Activated gamma-delta T cell treated with anti-CD3 and anti-CD28 coated beads, Interleukin-2, amount 50 U/mL, for 16 hours (primary cell): ENCODE measurements around the gene MYRFL.
"Not testable (repeated sequence)": the region's sequence is repeated elsewhere in the genome, so short reads cannot be mapped to it uniquely, and the experiment has no call there.

Source experiments
- DNase-seq: peaks from one replicate; pipeline ENCODE4 v3.0.0-alpha.2; 2020; ENCODE audit warnings: low read depth

Gene MYRFL

DNA sequence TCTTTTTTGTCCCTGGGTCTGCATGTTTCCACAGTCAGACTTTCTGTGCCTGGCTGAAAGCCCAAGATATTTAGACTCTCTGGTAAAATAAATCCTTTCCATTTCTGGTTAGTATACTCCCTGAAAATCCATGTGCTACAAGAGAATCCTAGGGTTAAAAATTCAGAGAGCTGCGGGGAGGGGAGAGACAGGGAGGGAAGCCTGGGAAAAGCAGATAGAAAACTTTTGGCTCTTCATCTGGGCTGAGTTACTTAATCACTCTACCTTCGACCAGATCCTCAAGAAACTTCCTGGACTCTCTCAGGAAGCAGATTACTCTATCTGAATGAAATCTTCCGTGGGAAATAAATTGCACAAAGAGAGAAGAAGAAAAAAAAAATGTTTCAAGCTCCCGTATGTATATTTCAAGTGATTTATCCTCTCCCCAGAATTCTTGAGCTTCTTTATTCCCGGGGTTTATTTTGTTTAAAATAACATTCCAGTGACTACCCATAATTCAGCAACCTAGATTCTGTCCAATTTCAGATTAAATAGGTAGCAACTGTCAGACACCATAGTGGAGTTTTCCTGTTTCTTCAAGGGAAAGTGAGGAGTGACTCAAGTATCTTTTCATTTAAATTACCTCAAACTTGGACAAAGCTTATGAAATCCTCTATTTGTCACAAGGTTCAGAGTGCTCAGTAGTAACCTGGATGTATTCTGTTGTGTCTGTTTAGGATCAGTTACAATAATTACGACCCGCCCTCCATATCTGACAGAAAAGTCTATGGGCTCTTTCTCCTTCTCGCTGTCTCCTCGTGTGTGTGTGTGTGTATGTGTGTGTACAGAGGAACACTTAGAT is 163.7 kb downstream of the MYRFL start:
- DNase-seq, result no peak

DNA sequence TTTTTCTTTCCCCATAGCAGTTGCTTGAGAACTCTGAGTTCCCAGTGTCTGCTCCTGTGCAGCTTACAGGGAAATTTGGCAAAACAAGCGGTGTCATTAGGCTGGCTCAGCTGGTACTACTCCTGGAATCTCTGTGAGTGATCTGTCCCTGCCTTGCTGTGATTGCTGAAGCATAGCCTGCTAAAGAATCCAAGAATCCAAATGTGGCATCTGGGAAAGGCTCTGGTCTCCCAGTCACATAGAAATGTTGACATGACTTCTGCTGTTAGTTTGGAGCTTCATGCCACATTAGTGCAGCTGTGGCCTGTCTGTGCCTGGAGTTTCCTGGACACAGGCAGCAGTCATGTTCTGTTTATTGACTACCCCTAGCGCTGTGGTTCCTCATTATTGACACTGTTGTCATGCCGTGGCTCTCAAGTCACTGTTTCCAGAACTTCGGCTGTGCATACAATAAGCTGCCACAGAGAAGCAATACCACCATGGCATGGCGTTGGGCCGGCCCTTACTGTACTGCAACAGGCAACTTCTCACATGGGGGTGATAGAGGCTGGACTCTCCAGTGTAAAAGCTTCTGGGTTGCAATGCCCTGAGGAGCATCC is 166.8 kb downstream of the MYRFL start:
- no peak for DNase-seq

DNA sequence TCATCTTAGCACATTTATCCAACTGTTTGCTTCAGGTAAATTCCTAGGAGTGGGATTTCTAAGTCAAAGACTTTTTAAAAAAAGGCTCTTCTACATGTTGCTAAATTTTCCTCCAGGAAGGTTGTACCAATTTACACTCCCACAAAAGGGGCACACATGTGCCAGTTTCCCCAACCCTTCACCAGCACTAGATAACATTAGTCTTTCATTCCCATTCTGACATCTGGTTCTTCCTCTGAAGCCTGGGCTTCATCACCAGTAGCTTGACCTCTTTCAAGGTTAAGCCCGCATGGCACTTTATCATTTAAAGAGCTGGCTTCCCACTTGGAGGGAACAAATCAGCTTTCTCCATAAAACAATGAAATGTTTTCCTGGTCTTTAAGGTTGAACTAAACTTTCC is 168.4 kb downstream of the MYRFL start:
- no peak for DNase-seq

- not testable (repeated sequence) for DNase-seq
These were observed 169.1 kb downstream of the MYRFL start for GRCh38 chr12:69994086-69994485.

DNA sequence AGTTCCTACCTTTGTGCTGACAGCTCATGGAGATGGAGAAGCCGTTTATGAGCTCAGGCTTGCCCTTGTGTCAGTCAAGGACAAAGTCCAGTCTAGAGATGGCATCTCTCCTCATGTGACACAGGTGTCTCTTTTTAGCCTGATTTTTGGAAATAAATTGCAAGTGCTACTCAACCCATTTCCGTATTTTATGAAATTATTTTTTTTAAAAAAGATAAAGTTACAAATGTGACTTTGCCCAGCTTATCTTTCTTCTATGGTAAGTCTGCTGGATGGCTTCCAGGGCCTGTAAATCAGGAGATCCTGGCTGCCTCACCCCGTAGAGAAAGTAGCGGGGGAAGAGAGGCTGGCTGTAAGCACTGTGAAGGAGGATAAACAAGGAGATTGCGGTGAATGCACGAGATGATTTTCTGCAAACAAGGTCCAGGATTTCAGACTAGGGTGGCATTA is 169.7 kb downstream of the MYRFL start:
- no peak for DNase-seq

GRCh38 chr12:69996241-69996640 is 171.2 kb downstream of the MYRFL start:
- DNase-seq, result no peak

DNA sequence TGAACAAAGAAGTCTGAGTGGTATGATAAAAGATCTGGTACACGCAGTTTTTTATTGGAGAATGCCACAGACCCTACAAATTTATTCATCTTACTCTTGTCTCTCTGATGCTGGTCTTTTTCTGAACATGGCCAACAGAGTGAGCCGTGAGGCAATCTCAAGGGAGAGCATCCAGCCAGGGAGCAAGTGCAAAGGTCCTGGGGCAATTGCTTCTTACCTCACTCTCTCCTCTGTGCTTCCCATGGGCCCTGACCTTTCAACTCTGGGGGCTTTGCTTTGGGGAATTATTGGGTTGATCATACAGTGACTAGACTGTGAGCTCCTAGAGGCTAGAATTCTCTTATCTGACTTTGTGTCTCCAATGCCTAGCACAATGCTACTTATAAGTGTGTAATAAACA is 171.7 kb downstream of the MYRFL start:
- DNase-seq, result no peak

DNA sequence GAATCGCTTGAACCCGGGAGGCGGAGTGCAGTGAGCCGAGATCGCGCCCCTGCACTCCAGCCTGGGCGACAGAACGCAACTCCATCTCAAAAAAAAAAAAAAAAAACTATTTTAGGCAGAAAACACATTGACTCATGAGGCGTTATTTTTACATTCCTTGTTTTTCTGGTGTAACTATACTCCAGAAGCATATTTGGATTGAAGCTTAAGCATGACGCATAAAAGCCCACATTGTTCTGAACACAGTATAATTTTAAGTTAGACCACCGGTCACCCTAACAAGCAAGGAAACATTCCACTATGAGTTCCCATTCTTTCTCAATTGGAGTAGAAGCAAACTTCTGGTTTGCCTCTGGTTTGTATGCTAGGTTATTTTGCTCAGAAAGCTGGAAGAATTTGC is 173.0 kb downstream of the MYRFL start:
- no peak for DNase-seq

DNA sequence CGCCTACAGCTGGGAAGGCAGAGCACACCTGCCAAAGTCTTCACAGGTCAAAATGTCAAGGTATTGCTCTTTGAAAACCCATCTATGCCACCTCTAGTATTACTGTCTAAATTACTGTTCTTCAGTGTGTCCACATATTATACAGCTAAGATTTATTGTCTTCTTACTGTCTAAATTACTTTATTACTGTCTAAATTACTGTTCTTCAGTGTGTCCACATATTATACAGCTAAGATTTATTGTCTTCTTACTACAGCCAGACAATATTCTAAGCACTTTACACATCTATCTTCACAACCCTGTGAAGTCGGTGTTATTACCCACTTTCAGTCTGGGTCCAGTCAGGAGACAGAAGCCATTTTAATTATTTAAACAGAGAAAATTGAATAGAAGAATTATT is 173.9 kb downstream of the MYRFL start:
- DNase-seq, result no peak

GRCh38 chr12:69999561-69999960 is 174.5 kb downstream of the MYRFL start:
- no peak for DNase-seq

DNA sequence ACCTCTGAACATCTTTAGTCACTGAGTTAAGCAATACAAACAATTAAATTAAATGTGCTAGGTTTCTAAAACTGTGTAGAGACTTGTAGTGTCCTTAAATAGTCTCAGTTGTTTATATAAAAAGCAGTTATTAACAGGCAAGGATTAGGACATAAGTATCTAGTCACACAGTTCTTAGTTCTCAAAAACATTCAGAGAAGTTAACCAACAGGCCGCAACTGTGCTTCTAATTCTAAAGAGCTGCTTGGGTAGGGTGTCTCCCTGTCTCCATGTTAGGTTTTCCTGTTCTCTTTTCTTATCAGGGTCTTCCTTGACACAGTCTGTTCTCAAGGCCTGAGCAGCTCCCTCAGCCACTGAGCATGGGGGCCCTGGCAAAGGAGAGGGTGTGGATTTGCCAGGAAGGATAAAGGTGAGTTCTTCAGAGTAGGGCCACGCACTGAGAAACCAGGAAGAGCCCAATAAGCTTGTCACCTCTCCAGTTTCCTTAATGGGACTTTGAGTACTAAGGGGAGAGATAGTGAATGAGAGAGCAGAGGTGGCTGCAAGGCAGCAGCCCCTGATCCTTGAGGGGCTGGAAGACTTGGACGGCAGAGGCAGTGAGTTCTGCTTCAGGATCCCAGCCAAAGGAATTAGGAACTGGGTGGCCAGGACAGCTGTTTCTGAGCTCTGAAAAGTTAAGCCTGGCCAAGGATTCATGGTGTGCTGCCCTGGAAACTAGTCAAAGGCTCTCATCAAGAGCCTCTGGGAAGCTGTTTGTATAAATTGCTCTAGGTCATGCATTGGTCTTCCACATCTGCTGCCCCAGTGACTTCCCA is 177.3 kb downstream of the MYRFL start:
- DNase-seq, result no peak

- DNase-seq, result no peak
These were observed 177.9 kb downstream of the MYRFL start for GRCh38 chr12:70002912-70003255.

- no peak for DNase-seq
These were observed 181.0 kb downstream of the MYRFL start for GRCh38 chr12:70005864-70006618.

GRCh38 chr12:70006619-70006973 is 181.6 kb downstream of the MYRFL start:
- DNase-seq, result no peak

GRCh38 chr12:70007687-70008086 is 182.7 kb downstream of the MYRFL start:
- no peak for DNase-seq
